Measurements from ENCODE around the gene SMTN.
"Not testable (repeated sequence)": the region's sequence is repeated elsewhere in the genome, so short reads cannot be mapped to it uniquely, and the experiment has no call there.

Gene SMTN

GRCh38 chr22:31080848-31081649, at the start of gene SMTN:
Gene SMTN, plus strand, starts transcription at chr22:31081318. Its CDS starts 1,941 bp downstream, at chr22:31083259.
- peak; percentile 94 for DNase-seq (ENCODE audit: low spot score)

DNA sequence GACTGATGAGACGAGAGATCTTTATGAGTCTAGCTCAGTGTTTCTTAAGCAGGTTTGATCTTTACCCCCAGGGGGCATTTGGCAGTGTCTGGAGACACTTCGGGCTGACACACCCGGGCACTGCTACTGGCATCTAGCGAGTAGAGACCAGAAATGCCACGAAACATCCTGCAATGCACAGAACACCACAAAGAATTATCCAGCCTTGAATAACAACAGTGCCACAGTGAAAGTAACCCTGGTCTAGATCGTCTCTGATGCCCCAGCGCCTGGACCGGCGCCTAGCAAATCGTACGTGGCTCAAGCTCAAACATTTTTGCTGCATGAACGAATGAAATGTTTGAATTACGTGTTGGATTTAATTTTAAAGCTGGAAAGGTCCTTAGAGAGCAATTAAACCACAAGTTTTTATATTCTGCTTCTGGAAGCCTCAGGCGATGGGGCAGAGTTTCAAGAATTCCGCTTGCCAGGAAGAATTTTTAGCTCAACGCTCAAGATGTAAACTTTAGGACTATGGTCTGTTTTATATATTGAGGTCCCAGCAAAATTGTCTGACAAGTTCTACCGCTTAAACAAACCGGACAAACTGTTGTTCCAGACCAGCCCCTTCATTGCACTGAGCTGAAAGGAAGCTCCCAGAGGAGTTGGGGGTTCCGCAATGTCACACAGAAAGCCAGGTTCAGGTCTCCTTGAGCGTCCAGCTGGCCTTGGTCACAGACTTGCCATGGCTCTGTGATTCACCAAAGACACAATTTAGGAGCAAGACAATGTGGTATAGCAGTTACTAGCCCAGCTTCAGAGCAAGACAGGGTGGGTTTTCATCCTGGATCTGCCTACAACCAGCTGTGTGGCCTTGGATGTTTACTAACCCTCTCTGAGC, 44.2 kb upstream of the SMTN start:
- no peak for DNase-seq (ENCODE audit: low spot score)

DNA sequence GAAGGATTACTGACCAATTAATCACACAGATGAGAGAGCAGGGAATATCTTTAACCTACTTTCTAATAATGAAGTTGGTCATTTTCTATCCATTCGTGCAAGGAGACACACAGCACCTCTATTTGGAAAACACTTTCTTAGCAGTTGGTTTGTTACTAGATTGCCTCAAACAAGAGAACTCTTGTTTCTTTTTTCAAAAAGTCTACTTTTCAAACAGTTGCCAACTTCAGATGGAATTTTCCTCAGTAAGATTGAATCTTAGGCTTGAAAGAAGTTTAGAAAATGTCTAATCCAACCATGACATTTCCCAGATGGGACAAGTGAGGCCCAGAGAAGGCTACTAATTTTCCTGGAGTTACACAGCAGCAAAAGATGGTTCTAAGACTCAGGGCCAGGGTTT, 42.4 kb upstream of the SMTN start:
- no peak for DNase-seq (ENCODE audit: low spot score)

- DNase-seq (ENCODE audit: low spot score) = no peak
Measured at GRCh38 chr22:31039393-31039792, 41.7 kb upstream of the SMTN start.

DNA sequence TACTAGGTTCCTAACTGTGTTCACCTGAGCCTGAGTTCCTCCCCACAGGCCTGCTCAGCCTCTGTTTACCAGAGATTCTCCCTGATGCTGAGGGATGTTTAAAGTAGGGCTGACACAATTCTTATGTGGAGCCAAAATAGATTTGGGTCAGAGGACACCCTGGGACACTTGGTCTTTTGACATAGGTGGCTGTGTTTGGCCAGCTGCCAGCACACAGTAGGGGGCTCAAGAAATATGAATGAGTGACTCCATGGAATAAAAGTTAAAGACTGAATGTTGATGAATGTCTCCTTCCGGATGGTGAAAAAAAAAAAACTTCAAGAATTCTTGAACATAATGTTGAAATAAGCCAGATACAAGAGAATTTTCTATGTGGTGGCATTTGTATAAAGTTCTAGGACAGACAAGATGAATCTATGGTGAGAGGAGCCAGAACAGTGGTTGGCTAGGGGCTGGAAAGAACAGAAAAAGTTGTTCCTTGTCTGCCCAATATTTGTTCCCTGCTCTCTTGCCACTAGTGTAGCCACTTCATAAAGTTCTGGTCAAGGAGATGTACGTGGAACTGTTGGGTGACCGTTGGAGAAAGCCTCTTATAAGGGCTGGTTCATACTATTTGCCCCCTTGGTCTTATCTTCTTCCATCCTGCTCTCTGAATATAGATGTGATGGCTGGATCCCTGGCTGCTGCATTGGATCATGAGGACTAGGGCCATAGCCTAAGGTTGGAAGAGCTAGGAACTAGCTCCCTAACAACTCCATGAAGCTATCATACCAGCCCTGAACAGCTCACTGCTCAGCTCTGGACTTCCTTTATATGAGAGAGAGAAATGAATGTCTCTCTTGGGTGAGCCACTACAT, 40.3 kb upstream of the SMTN start:
- no peak for DNase-seq (ENCODE audit: low spot score)

DNA sequence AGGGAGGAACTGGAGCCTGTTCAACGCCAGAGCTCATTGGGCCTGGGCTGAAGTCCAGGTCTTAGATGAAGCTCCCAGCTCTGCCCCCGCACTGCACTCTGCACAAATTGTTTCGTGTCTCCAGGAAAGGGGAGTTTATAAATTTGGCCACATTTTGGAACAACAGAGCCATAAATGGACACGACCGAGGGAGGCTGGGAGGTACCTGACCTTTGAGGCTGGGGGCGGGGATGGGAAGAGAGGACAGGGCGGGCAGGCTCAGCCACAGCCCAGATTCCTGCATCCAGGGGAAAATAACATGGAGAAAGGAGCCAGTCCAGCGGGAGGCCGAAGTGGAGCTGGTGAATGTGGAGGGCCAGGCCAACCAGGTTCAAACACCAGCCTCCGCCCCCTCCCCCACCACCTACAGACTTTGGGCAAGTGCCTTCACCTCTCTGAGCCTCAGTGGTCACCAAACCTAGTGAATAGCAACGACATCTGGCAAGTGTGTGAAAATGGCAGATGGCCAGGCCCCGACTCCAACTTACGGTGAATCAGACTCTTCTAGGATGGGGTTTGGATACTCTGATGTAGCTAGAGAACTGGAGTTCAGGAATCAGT, 36.8 kb upstream of the SMTN start:
- DNase-seq (ENCODE audit: low spot score) = no peak

- DNase-seq (ENCODE audit: low spot score) = no peak
Measured at GRCh38 chr22:31045900-31046538, 35.1 kb upstream of the SMTN start.

DNA sequence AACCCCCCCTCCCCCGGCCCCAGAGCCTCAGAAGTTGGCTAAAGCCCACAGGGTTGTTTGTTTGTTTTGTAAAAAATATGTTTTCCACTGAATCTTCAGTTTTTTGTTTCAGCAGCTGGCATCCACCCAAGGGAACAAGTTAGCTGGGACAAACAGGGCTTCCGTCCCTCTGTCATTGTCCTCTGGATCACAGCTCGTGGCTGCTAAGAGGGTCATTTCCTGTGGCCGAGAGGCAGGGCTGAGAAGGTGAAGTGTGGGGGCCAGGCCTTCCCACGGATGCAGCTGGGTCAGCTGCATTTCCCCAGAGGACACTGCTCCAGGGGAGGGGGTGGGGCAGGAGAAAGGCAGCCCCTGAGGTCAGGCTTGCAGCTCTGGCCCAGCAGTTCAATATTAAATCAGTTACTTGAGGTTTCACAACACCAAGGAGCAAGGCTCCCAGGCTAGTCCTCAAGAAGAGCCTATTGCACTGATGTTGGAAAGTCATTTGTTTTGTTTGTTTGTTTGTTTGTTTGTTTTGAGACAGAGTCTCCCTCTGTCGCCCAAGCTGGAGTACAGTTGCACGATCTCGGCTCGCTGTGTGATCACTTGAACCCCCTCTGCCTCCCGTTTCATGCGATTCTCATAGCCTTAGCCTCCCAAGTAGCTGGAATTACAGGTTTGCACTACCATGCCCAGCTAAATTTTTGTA, 34.4 kb upstream of the SMTN start:
- DNase-seq (ENCODE audit: low spot score) = no peak

GRCh38 chr22:31048570-31048969, 32.5 kb upstream of the SMTN start:
- no peak for DNase-seq (ENCODE audit: low spot score)

DNA sequence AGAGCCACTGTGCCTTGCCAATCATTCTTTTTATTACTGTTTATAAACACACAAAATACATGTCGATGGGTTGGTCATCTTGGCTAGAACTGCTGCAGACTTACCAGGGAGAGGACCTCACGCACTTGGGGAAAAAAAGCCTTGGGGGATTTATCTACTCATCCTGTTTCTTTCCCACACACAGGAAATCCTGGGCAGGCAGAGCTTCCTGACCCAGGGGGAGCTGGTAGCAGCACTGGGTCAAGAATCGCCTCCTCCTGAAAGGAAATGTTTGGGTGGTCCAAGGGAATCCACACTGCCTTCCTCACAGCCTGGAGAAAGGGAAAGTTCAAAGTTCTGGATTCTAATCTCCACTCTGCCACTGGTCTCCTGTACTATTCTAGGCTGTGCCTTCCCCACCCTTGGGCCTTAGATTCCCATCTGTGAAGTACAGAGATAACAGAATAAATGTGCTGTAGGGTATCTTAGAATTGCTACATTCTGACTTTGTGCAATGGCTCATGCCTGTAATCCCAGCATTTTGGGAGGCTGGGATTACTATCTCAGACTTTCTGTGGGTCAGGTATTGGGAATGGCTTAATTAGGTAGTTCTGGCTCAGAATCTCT, 31.2 kb upstream of the SMTN start:
- no peak for DNase-seq (ENCODE audit: low spot score)

- DNase-seq (ENCODE audit: low spot score) = no peak
Measured at GRCh38 chr22:31055117-31055634, 25.9 kb upstream of the SMTN start.

DNA sequence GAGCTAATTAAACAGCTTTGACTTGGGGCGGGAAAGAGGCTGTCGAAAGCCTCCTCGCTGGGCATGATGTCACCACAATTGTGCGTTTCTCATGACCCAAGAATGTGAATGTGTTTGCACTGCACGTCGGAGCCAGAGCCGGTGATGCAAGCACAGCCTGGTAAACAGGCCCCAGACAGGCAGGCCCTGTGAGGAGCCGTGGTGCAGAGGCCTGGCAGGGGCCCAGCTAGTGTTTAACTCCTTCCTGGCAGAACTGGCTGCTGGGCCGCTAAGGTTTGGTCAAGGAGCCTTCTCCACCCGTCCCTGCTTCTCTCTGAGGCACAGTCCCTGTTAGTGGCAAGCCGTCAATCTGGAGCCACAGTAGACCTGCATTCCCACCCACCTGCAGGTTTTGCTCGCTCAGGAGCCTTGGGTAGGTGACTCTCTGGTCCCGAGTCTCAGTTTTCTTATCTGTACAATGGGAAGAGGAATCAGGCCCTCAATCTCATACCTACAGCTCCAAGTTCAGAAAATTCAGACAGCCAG, 25.4 kb upstream of the SMTN start:
- no peak for DNase-seq (ENCODE audit: low spot score)

GRCh38 chr22:31056986-31057599, 24.0 kb upstream of the SMTN start:
- DNase-seq (ENCODE audit: low spot score) = no peak

- not testable (repeated sequence) for DNase-seq (ENCODE audit: low spot score)
Measured at GRCh38 chr22:31059663-31060062, 21.5 kb upstream of the SMTN start.

GRCh38 chr22:31062566-31063230, 18.4 kb upstream of the SMTN start:
- DNase-seq (ENCODE audit: low spot score) = no peak

DNA sequence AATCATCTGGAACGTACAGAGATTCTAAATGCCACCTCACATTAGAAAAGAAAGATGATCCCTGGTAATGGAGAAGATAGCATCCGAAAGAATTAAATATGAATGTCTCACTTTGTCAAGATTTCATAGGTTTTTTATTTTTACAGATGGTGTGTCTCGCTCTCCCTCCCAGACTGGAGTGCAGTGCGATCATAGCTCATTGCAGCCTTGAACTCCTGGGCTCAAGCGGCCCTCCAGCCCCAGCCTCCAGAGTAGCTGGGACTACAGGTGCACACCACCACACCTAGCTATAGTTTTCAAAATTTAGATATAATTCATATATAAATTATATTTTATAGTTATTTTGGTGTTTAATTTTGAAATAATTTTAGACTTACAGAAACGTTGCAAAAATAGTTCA, 16.7 kb upstream of the SMTN start:
- no peak for DNase-seq (ENCODE audit: low spot score)

- no peak for DNase-seq (ENCODE audit: low spot score)
Measured at GRCh38 chr22:31068970-31069369, 12.1 kb upstream of the SMTN start.

GRCh38 chr22:31069691-31070314, 11.3 kb upstream of the SMTN start:
- DNase-seq (ENCODE audit: low spot score) = not testable (repeated sequence)

Data from germinal center (tissue), 1 donor.